ENCODE results near the gene HOXB6.
A peak's percentile ranks its signal among the peaks of the same experiment; 100 is the strongest.

The HOXB6 gene

DNA sequence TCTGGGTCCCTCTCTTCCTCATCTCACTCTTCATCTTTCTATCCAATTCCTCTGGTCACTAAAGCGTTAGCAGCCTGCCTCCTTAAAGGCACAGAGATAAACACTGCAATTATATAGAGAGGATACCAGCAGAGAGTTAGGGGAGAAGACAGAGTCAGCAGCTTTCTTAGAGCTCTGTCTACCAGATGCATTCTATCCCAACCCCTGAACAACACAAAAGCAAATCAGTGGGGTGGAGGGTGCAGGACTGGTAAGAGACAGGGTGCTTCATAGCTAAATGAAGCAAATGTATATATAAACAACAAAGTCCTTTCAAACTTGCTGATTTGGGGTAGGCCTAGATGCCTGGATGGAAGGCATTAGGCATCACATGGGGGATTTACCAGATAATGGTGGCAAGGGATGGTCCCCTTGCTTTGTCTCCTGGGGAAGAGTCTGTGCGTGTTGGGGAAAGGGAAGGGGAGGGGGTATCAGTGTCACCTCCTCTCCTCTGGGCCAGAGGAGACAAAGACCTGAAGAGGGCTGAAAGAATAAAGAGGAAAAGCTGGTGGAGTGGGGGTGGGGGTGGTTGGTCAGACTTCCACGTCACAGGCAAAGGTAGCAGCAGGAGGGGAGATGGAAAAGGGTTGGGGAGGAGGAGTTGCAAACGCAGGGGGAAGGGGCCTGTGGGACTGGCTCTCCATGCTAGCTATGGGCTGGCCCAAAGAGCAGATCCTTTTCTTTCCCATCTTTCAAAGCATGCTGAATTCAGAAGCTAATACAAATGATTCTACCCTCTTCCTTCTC, 38.7 kb downstream of the HOXB6 start:
- H3K27ac ChIP-seq (ENCODE audit: extremely low read depth, low read depth, low read length): peak overlapping the region; percentile 47; the same call in 1 of the 2 replicates
- H3K36me3 ChIP-seq (ENCODE audit: control insufficient read depth in 2 of 2, insufficient read depth in 1 of 2, low read length in 2 of 2): peaks cover 15 to 60% of the 10 kb centered on the region in 2 experiments
- ChIA-PET CTCF (interaction anchor here (0.7 to 1.0 kb wide), 3 partner anchors 19 to 493 kb away, joined by 3 to 5 read pairs (median 4); no protein-coding TSS in a partner anchor), POLR2A (interaction anchor here (1.1 kb wide), 1 partner anchor 9 kb away, joined by 7 read pairs; no protein-coding TSS in a partner anchor)
- H3K4me3 ChIP-seq (ENCODE audit: low read depth, low read length): no peak overlapping the region
- no peaks in the 10 kb centered on the region for H3K9me3 ChIP-seq (ENCODE audit: control insufficient read depth, insufficient read depth, low read depth, low read length)
- TF ChIP-seq, protein P1, sequence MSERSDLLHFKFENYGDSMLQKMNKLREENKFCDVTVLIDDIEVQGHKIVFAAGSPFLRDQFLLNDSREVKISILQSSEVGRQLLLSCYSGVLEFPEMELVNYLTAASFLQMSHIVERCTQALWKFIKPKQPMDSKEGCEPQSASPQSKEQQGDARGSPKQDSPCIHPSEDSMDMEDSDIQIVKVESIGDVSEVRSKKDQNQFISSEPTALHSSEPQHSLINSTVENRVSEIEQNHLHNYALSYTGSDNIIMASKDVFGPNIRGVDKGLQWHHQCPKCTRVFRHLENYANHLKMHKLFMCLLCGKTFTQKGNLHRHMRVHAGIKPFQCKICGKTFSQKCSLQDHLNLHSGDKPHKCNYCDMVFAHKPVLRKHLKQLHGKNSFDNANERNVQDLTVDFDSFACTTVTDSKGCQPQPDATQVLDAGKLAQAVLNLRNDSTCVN (tag by site-specific recombination; optimal IDR thresholded peaks at IDR 0.05): no peak
- TF ChIP-seq ZNF404 (tag by site-specific recombination; IDR thresholded peaks at IDR 0.05) (no peak), ZNF280D (tag by site-specific recombination; IDR thresholded peaks at IDR 0.05) (no peak), ZNF274 (IDR thresholded peaks at IDR 0.05; ENCODE audit: low read length) (no peak), ZNF274 (tag by site-specific recombination; IDR thresholded peaks at IDR 0.05; ENCODE audit: borderline replicate concordance) (no peak), ZNF514 (tag by site-specific recombination; IDR thresholded peaks at IDR 0.05) (no peak), ATF2 (tag by site-specific recombination; IDR thresholded peaks at IDR 0.05; ENCODE audit: low read depth) (no peak), ZBTB8A (tag by site-specific recombination; IDR thresholded peaks at IDR 0.05) (0 out of 2 replicates have a peak, but pooled peaks have one; percentile 11), ZNF311 (tag by site-specific recombination; IDR thresholded peaks at IDR 0.05; ENCODE audit: borderline replicate concordance) (no peak), ZNF510 (tag by site-specific recombination; IDR thresholded peaks at IDR 0.05; ENCODE audit: insufficient replicate concordance) (no peak), ZNF843 (tag by site-specific recombination; IDR thresholded peaks at IDR 0.05) (no peak), ZNF521 (tag by site-specific recombination; IDR thresholded peaks at IDR 0.05) (no peak), ZNF184 (tag by site-specific recombination; IDR thresholded peaks at IDR 0.05) (no peak), ZNF513 (tag by site-specific recombination; IDR thresholded peaks at IDR 0.05) (peak; percentile 42; the same call in 1 of the 2 replicates)
- TF ChIP-seq, protein P2, sequence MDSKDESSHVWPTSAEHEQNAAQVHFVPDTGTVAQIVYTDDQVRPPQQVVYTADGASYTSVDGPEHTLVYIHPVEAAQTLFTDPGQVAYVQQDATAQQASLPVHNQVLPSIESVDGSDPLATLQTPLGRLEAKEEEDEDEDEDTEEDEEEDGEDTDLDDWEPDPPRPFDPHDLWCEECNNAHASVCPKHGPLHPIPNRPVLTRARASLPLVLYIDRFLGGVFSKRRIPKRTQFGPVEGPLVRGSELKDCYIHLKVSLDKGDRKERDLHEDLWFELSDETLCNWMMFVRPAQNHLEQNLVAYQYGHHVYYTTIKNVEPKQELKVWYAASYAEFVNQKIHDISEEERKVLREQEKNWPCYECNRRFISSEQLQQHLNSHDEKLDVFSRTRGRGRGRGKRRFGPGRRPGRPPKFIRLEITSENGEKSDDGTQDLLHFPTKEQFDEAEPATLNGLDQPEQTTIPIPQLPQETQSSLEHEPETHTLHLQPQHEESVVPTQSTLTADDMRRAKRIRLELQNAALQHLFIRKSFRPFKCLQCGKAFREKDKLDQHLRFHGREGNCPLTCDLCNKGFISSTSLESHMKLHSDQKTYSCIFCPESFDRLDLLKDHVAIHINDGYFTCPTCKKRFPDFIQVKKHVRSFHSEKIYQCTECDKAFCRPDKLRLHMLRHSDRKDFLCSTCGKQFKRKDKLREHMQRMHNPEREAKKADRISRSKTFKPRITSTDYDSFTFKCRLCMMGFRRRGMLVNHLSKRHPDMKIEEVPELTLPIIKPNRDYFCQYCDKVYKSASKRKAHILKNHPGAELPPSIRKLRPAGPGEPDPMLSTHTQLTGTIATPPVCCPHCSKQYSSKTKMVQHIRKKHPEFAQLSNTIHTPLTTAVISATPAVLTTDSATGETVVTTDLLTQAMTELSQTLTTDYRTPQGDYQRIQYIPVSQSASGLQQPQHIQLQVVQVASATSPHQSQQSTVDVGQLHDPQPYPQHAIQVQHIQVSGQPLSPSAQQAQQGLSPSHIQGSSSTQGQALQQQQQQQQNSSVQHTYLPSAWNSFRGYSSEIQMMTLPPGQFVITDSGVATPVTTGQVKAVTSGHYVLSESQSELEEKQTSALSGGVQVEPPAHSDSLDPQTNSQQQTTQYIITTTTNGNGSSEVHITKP (tag by site-specific recombination; IDR thresholded peaks at IDR 0.05): 0 out of 2 replicates have a peak, but pooled peaks have one; percentile 22
- TF ChIP-seq, protein P3, sequence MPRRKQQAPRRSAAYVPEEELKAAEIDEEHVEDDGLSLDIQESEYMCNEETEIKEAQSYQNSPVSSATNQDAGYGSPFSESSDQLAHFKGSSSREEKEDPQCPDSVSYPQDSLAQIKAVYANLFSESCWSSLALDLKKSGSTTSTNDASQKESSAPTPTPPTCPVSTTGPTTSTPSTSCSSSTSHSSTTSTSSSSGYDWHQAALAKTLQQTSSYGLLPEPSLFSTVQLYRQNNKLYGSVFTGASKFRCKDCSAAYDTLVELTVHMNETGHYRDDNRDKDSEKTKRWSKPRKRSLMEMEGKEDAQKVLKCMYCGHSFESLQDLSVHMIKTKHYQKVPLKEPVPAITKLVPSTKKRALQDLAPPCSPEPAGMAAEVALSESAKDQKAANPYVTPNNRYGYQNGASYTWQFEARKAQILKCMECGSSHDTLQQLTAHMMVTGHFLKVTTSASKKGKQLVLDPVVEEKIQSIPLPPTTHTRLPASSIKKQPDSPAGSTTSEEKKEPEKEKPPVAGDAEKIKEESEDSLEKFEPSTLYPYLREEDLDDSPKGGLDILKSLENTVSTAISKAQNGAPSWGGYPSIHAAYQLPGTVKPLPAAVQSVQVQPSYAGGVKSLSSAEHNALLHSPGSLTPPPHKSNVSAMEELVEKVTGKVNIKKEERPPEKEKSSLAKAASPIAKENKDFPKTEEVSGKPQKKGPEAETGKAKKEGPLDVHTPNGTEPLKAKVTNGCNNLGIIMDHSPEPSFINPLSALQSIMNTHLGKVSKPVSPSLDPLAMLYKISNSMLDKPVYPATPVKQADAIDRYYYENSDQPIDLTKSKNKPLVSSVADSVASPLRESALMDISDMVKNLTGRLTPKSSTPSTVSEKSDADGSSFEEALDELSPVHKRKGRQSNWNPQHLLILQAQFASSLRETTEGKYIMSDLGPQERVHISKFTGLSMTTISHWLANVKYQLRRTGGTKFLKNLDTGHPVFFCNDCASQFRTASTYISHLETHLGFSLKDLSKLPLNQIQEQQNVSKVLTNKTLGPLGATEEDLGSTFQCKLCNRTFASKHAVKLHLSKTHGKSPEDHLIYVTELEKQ (tag by site-specific recombination; IDR thresholded peaks at IDR 0.05; ENCODE audit: borderline replicate concordance): no peak
- peaks cover 92% of the 10 kb centered on the region for H3K4me1 ChIP-seq (ENCODE audit: control insufficient read depth, insufficient read depth, low read length)
